ENCODE measurements around the gene PLCD1. TPM values are rescaled to one million over a fixed set of nuclear protein-coding genes. Genes with fewer than 3 reads are reported as not detected.

PLCD1 gene
- total and polyA plus RNA-seq, 2 of the 13 experiments (the other 11 are each of a cell fraction or from before 2014, with no cell fraction given): 10.1 to 12.4 TPM

DNA sequence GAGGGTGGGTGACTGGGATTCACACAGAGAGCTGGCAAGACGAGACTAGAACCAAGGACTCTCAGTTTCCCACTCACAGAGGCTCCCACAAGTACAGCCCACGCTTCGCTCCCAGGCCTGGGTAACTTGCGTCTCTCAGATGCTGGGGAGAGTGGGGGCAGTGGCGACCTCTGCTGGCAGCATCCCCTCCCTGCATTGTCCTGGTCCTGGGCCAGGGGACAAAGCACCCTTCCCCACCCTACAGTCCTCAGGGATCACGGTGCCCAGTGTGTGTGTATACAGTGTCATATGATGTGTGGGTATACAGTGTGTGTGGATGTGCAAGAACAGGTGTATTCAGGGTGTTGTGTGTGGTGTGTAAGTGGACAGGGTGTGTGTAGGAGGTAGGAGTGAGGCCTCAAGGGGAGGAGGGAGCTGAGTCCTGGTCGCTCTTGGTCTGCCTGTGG is 26.0 kb downstream of the PLCD1 start (continued):
- TF ChIP-seq, protein P1, sequence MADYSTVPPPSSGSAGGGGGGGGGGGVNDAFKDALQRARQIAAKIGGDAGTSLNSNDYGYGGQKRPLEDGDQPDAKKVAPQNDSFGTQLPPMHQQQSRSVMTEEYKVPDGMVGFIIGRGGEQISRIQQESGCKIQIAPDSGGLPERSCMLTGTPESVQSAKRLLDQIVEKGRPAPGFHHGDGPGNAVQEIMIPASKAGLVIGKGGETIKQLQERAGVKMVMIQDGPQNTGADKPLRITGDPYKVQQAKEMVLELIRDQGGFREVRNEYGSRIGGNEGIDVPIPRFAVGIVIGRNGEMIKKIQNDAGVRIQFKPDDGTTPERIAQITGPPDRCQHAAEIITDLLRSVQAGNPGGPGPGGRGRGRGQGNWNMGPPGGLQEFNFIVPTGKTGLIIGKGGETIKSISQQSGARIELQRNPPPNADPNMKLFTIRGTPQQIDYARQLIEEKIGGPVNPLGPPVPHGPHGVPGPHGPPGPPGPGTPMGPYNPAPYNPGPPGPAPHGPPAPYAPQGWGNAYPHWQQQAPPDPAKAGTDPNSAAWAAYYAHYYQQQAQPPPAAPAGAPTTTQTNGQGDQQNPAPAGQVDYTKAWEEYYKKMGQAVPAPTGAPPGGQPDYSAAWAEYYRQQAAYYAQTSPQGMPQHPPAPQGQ (CRISPR knock-in tag; IDR thresholded peaks at IDR 0.05; ENCODE audit: borderline replicate concordance): no peak
- no peak for TF ChIP-seq SCMH1 (CRISPR knock-in tag; IDR thresholded peaks at IDR 0.05; ENCODE audit: borderline replicate concordance)
- TF ChIP-seq SMAD1 (CRISPR knock-in tag; IDR thresholded peaks at IDR 0.05; ENCODE audit: borderline replicate concordance, low read depth): no peak
- TF ChIP-seq FOXA1 (IDR thresholded peaks at IDR 0.05): no peak
- TF ChIP-seq FOXA1 (CRISPR knock-in tag; IDR thresholded peaks at IDR 0.05): 0 out of 2 replicates have a peak, but pooled peaks have one; percentile 10
- TF ChIP-seq, protein P2, sequence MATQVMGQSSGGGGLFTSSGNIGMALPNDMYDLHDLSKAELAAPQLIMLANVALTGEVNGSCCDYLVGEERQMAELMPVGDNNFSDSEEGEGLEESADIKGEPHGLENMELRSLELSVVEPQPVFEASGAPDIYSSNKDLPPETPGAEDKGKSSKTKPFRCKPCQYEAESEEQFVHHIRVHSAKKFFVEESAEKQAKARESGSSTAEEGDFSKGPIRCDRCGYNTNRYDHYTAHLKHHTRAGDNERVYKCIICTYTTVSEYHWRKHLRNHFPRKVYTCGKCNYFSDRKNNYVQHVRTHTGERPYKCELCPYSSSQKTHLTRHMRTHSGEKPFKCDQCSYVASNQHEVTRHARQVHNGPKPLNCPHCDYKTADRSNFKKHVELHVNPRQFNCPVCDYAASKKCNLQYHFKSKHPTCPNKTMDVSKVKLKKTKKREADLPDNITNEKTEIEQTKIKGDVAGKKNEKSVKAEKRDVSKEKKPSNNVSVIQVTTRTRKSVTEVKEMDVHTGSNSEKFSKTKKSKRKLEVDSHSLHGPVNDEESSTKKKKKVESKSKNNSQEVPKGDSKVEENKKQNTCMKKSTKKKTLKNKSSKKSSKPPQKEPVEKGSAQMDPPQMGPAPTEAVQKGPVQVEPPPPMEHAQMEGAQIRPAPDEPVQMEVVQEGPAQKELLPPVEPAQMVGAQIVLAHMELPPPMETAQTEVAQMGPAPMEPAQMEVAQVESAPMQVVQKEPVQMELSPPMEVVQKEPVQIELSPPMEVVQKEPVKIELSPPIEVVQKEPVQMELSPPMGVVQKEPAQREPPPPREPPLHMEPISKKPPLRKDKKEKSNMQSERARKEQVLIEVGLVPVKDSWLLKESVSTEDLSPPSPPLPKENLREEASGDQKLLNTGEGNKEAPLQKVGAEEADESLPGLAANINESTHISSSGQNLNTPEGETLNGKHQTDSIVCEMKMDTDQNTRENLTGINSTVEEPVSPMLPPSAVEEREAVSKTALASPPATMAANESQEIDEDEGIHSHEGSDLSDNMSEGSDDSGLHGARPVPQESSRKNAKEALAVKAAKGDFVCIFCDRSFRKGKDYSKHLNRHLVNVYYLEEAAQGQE (IDR thresholded peaks at IDR 0.05; ENCODE audit: borderline replicate concordance in 1 of 2, low read depth in 1 of 2, low read length in 2 of 2): no peak
- no peak for TF ChIP-seq ZNF33B (CRISPR knock-in tag; IDR thresholded peaks at IDR 0.05)
- TF ChIP-seq NFATC3 (CRISPR knock-in tag; IDR thresholded peaks at IDR 0.05): no peak
- TF ChIP-seq ZNF138 (CRISPR knock-in tag; IDR thresholded peaks at IDR 0.05; ENCODE audit: low read depth): no peak
- TF ChIP-seq MTF2 (CRISPR knock-in tag; IDR thresholded peaks at IDR 0.05; ENCODE audit: borderline replicate concordance): no peak
- TF ChIP-seq, protein P3, sequence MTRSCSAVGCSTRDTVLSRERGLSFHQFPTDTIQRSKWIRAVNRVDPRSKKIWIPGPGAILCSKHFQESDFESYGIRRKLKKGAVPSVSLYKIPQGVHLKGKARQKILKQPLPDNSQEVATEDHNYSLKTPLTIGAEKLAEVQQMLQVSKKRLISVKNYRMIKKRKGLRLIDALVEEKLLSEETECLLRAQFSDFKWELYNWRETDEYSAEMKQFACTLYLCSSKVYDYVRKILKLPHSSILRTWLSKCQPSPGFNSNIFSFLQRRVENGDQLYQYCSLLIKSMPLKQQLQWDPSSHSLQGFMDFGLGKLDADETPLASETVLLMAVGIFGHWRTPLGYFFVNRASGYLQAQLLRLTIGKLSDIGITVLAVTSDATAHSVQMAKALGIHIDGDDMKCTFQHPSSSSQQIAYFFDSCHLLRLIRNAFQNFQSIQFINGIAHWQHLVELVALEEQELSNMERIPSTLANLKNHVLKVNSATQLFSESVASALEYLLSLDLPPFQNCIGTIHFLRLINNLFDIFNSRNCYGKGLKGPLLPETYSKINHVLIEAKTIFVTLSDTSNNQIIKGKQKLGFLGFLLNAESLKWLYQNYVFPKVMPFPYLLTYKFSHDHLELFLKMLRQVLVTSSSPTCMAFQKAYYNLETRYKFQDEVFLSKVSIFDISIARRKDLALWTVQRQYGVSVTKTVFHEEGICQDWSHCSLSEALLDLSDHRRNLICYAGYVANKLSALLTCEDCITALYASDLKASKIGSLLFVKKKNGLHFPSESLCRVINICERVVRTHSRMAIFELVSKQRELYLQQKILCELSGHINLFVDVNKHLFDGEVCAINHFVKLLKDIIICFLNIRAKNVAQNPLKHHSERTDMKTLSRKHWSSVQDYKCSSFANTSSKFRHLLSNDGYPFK (CRISPR knock-in tag; IDR thresholded peaks at IDR 0.05; ENCODE audit: borderline replicate concordance): peak; percentile 52; the same call in 1 of the 2 replicates

All from HepG2 (cell line).